Lung (tissue), 12 donors: ENCODE results near the gene ARL13B. TPM values are rescaled to one million over a fixed set of nuclear protein-coding genes. Genes with fewer than 3 reads are reported as not detected.
"Not testable (repeated sequence)": the region's sequence is repeated elsewhere in the genome, so short reads cannot be mapped to it uniquely, and the experiment has no call there.

Experiments used
- ATAC-seq: fragments of 200-7000 bp; cut with Tn5 transposase; one replicate; pipeline ENCODE4 v1.9.1; 2020; ENCODE audit warnings: moderate number of reproducible peaks; ENCODE audit not compliant: insufficient read depth, low FRiP score
- DNase-seq, 3 donors: peaks; one replicate each; pipeline ENCODE4 v3.0.0-alpha.2; 2013 to 2017
- H3K27ac ChIP-seq, 2 donors: one replicate each; pipeline ENCODE4 v1.5.1; 2013; ENCODE audit warnings: mild to moderate bottlenecking in 2 of 2, moderate library complexity in 2 of 2, control low read depth in 1 of 2, inconsistent platforms in 1 of 2, low read depth in 1 of 2, low read length in 1 of 2
- H3K27me3 ChIP-seq, 3 donors: one replicate each; pipeline ENCODE4 v1.5.1; 2013; ENCODE audit warnings: low read length in 2 of 3; ENCODE audit not compliant: control insufficient read depth in 3 of 3, insufficient read depth in 3 of 3
- H3K36me3 ChIP-seq, 4 donors: one replicate each; pipeline ENCODE4 v1.5.1; 2013; ENCODE audit warnings: low read length in 4 of 4, mild to moderate bottlenecking in 1 of 4, moderate library complexity in 1 of 4; ENCODE audit not compliant: control insufficient read depth in 4 of 4, insufficient read depth in 4 of 4
- H3K4me1 ChIP-seq, 5 donors: one replicate each; pipeline ENCODE4 v1.5.1; 2013; ENCODE audit warnings: low read length in 5 of 5, mild to moderate bottlenecking in 2 of 5, moderate library complexity in 1 of 5; ENCODE audit not compliant: control insufficient read depth in 5 of 5, insufficient read depth in 5 of 5
- H3K4me3 ChIP-seq: one replicate; pipeline ENCODE4 v1.5.1; 2013; ENCODE audit warnings: mild to moderate bottlenecking, control low read depth, moderate library complexity
- H3K9ac ChIP-seq, 2 donors: one replicate each; pipeline ENCODE4 v1.5.1; 2013; ENCODE audit warnings: low read length in 2 of 2, control low read depth in 1 of 2; ENCODE audit not compliant: insufficient read depth in 1 of 2
- H3K9me3 ChIP-seq, 4 donors: one replicate each; pipeline ENCODE4 v1.5.1; 2013; ENCODE audit warnings: low read length in 3 of 4, mild to moderate bottlenecking in 1 of 4, moderate library complexity in 1 of 4; ENCODE audit not compliant: control insufficient read depth in 4 of 4, insufficient read depth in 3 of 4
- CTCF ChIP-seq: IDR thresholded peaks from 2 replicates; pipeline ENCODE4 v1.5.1; 2012; ENCODE audit warnings: mild to moderate bottlenecking; ENCODE audit errors: control extremely low read depth, extremely low read depth
- WGBS, 2 donors: extraction: QIAGEN DNeasy Blood & Tissue Kit; methylation state at CpG; one replicate each; pipeline ENCODE4 v1.1.7; 2013; 5-methylcytosine and 5-hydroxymethylcytosine counted together
- polyA plus RNA-seq, 2 donors: library from polyadenylated mRNA; stranded (reverse); fragments of 200-250 nt; gene quantifications; one replicate each; pipeline ENCODE4 v1.2.1, GENCODE V29; 2013
- total RNA-seq, 2 donors: library from RNA; depleted of rRNA in 1 of 2; stranded (reverse); fragments of >200 nt in 1 of 2; gene quantifications; one replicate each; pipeline ENCODE4 v1.2.1, GENCODE V29; 2014 to 2021
- donor health status: control.
- donor health status: control.
- donor health status: Bipolar disorder and iron deficiency.
- donor health status: healthy.
- donor health status: DM: yes; HTN: yes; CAD: no.

Gene ARL13B
- total and polyA plus RNA-seq, 4 donors, result 8.4 to 19.6 (median 13.2) TPM

GRCh38 chr3:93962798-93963197 lies 17.2 kb upstream of the ARL13B start:
- H3K9me3 ChIP-seq, result no peaks in the 10 kb centered on the region
- H3K4me1 ChIP-seq, result no peaks in the 10 kb centered on the region
- TF ChIP-seq CTCF, result no peak
- ATAC-seq (no peak), DNase-seq (no peak)
- no peaks in the 10 kb centered on the region for H3K27me3 ChIP-seq
- no peak overlapping the region for H3K27ac ChIP-seq
- no peak overlapping the region for H3K4me3 ChIP-seq
- no peak overlapping the region for H3K9ac ChIP-seq
- 86 to 88% methylated on average over 3 of the region's 3 CpGs for whole genome bisulfite sequencing, 2 donors
- no peaks in the 10 kb centered on the region for H3K36me3 ChIP-seq

GRCh38 chr3:93965106-93965505 lies 14.8 kb upstream of the ARL13B start:
- H3K27ac ChIP-seq, H3K36me3 ChIP-seq, H3K9me3 ChIP-seq, DNase-seq, ATAC-seq, H3K4me3 ChIP-seq, H3K27me3 ChIP-seq, H3K9ac ChIP-seq, H3K4me1 ChIP-seq: not testable (repeated sequence)
- WGBS, 2 donors, result 97% methylated on average over 19 of the region's 19 CpGs

GRCh38 chr3:93969443-93969842 lies 10.5 kb upstream of the ARL13B start:
- ATAC-seq (no peak), DNase-seq (no peak)
- TF ChIP-seq CTCF, result no peak
- Histone ChIP-seq H3K9me3 (no peaks in the 10 kb centered on the region), H3K27ac (no peak overlapping the region), H3K27me3 (no peaks in the 10 kb centered on the region), H3K4me1 (peaks cover 0 to 11% (median 2%) of the 10 kb centered on the region in 5 donors), H3K9ac (no peak overlapping the region), H3K4me3 (no peak overlapping the region), H3K36me3 (no peaks in the 10 kb centered on the region)
- 60 to 81% methylated on average over 3 of the region's 3 CpGs for WGBS, 2 donors

GRCh38 chr3:93969997-93970396 lies 10.0 kb upstream of the ARL13B start:
- ATAC-seq (no peak), DNase-seq (no peak)
- Histone ChIP-seq H3K4me1 (peaks cover 0 to 11% (median 2%) of the 10 kb centered on the region in 5 donors), H3K9me3 (no peaks in the 10 kb centered on the region), H3K27me3 (no peaks in the 10 kb centered on the region), H3K36me3 (no peaks in the 10 kb centered on the region), H3K27ac (no peak overlapping the region), H3K9ac (no peak overlapping the region), H3K4me3 (no peak overlapping the region)
- 95 to 100% methylated on average over 1 of the region's 1 CpG for WGBS, 2 donors
- TF ChIP-seq CTCF, result no peak
